ENCODE results near the gene POU2AF3. TPM values are rescaled to one million over a fixed set of nuclear protein-coding genes. Genes with fewer than 3 reads are reported as not detected.

POU2AF3 gene, protein sequence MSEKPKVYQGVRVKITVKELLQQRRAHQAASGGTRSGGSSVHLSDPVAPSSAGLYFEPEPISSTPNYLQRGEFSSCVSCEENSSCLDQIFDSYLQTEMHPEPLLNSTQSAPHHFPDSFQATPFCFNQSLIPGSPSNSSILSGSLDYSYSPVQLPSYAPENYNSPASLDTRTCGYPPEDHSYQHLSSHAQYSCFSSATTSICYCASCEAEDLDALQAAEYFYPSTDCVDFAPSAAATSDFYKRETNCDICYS
- total RNA-seq (2022; extraction: Qiagen RNA extraction): 0.85 to 1.7 TPM (median 1.4 TPM) in 5 replicates

DNA sequence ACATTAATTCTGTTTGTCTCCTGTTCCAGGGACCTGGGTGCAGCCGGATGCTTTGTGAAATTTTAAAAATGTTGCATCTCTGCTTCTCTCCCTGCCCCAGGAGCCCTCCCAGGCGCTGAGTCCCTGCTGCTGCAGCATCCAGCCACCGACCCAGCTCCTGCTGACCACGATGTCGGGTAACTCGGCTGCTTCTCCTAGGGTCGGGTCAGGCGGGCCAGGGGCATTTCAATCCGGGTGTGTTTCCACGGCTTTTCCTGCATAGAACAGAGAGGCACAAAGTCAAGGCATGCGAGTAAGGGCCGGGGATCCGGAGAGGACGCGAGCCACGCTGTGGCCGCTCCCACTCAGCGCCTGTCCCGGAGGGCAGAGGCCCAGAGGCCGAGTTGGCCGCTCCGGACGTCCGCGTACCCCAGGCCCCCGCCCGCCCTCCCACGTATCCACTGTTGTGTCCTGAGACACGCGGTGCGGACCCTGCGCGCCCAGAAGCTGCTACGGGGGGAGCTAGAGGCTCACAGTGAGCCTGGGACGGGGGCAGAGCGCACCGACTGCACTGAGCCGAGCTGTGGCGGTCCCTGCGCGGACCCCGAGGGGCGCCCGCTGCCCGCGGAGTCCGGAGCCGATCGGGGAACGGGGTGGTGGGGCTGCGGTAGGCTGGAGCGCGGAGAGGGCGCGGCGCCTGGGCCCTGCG lies at the start of gene POU2AF3:
POU2AF3 (plus strand) TSS at position 134 of the 688 bp plus-strand sequence; CDS start at position 170, 36 bp downstream.

Other genes with a start within 250 kb of the POU2AF3 start
- gene POU2AF2, start 52.8 kb upstream of the POU2AF3 start, total RNA-seq (2022; extraction: Qiagen RNA extraction): not detected in 5 replicates
- 0.04 to 0.31 TPM in 2 of 5 replicates, not detected in the others for gene POU2AF1, start 80.7 kb downstream of the POU2AF3 start, total RNA-seq (2022; extraction: Qiagen RNA extraction)
- gene BTG4, start 213.8 kb downstream of the POU2AF3 start, total RNA-seq (2022; extraction: Qiagen RNA extraction): 0.13 to 0.18 TPM (median 0.17 TPM) in 3 of 5 replicates, not detected in the others
- gene HOATZ, start 216.2 kb downstream of the POU2AF3 start, total RNA-seq (2022; extraction: Qiagen RNA extraction): not detected in 5 replicates
- 3.5 to 4.6 TPM (median 3.6 TPM) in 5 replicates for gene LAYN, start 242.2 kb downstream of the POU2AF3 start, total RNA-seq (2022; extraction: Qiagen RNA extraction)